Ovary (tissue), 3 donors: ENCODE data around the gene SLC16A10.

Experiments
- CTCF ChIP-seq, 3 donors: fragments of 450-650 bp in 2 of 3; fragments of 200-600 bp in 1 of 3; IDR thresholded peaks; one replicate each; pipeline versions ENCODE4 v1.5.1 to v1.8.0; 2016 to 2022; ENCODE audit warnings: antibody characterized with exemption in 3 of 3, mild to moderate bottlenecking in 1 of 3
- EP300 ChIP-seq: sonication (generic); formaldehyde crosslinking; IDR thresholded peaks from one replicate; pipeline ENCODE4 v1.6.1; 2017; ENCODE audit warnings: antibody characterized with exemption
- POLR2A ChIP-seq: fragments of 450-650 bp; IDR thresholded peaks from one replicate; pipeline ENCODE4 v1.6.1; 2017; ENCODE audit warnings: antibody characterized with exemption, mild to moderate bottlenecking, moderate library complexity
- donor health status: DM: no; HTN: no; CAD: no.

DNA sequence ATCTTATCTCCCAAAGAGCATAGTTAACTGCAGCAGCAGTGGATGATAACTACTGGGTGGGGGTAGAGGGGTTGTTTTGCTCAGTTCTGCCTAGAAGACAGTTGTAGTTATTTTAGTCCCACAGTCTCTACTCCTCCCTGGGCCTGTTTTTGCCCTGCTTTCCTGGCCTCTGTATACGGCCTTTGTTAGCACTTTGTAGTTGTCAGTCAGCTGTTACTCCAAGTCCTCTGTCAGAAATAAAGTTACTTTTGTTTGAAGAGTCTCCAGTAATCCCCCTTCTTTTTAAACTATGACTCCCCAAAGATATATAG, 113.9 kb downstream of the SLC16A10 start:
- no peak for TF ChIP-seq CTCF (IDR thresholded peaks at IDR 0.05)
- TF ChIP-seq POLR2A = no peak
- TF ChIP-seq EP300 = no peak
